CD4-positive, alpha-beta T cell treated with Interleukin-4 for 4 hours (primary cell): Measurements from ENCODE around the gene SGK2.
"Not testable (repeated sequence)": the region's sequence is repeated elsewhere in the genome, so short reads cannot be mapped to it uniquely, and the experiment has no call there.

Experiments used
- DNase-seq: peaks from one replicate; pipeline ENCODE4 v3.0.0-alpha.2; 2020

The SGK2 gene

DNA sequence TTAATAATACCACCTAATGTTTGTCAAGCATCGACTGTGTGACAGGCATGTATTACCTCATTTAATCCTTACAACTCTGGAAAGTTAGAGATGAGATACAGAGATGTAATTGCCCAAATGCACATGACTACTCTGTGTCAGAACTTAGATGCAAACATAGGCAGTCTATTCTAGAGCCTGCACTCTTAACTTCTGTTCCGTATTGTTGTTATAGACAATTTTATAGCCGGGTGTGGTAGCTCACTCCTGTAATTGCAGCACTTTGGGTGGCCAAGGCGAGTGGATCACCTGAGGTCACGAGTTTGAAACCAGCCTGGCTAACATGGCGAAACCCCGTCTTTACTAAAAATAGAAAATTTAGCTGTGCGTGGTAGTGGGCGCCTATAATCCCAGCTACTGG lies 46.9 kb downstream of the SGK2 start:
- DNase-seq, result no peak

DNA sequence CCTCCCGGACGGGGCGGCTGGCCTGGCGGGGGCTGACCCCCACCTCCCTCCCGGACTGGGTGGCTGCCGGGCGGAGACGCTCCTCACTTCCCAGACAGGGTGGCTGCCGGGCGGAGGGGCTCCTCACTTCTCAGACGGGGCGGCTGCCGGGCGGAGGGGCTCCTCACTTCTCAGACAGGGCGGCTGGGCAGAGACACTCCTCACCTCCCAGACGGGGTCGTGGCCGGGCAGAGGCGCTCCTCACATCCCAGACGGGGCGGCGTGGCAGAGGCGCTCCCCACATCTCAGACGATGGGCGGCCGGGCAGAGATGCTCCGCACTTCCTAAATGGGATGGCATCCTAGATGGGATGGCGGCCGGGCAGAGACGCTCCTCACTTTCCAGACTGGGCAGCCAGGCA lies 48.5 kb downstream of the SGK2 start:
- not testable (repeated sequence) for DNase-seq

DNA sequence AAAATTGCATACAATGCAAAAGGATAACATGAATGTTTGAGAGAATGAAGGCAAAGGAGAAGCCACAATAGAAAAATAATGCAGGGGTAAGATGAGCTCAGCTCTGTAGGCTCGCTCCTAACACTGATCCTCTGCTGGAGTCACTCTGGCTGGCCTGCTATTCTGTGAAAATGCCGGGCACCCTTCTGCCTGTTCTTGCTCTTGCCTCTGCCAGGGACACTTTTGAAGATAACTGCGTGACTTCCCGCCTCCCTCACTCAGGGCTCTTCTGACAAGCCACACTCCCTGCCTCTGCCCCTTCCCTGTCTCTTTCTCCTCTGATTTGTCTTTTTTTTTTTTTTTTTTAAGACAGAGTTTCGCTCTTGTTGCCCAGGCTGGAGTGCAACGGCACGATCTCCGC lies 72.8 kb downstream of the SGK2 start:
- no peak for DNase-seq
